Measurements from ENCODE around the gene TTC6.

Gene TTC6

GRCh38 chr14:37598747-37599506, 3.5 kb downstream of the TTC6 start:
- Histone ChIP-seq H3K9ac (no peak overlapping the region), H3K27ac (no peak overlapping the region), H3K4me2 (no peak overlapping the region), H2AFZ (ENCODE audit: low read depth) (no peak overlapping the region), H3K4me3 (IDR thresholded peaks at IDR 0.05; ENCODE audit: insufficient read depth, low read depth, low read length) (no peak overlapping the region), H4K20me1 (ENCODE audit: insufficient read depth) (no peaks in the 10 kb centered on the region), H3K79me2 (ENCODE audit: insufficient read depth, low read depth) (no peaks in the 10 kb centered on the region), H3K27me3 (ENCODE audit: insufficient read depth, low read depth) (no peaks in the 10 kb centered on the region), H3K36me3 (ENCODE audit: insufficient read depth) (no peaks in the 10 kb centered on the region), H3K4me1 (ENCODE audit: low read depth, poor library complexity, severe bottlenecking) (no peaks in the 10 kb centered on the region)
- no peak for TF ChIP-seq CTCF (conservative IDR thresholded peaks at IDR 0.05; ENCODE audit: low read depth, low read length)

GRCh38 chr14:37599507-37600368, 4.3 kb downstream of the TTC6 start:
- no peaks in the 10 kb centered on the region for H3K27me3 ChIP-seq (ENCODE audit: insufficient read depth, low read depth)
- H3K9ac ChIP-seq: no peak overlapping the region
- no peaks in the 10 kb centered on the region for H3K36me3 ChIP-seq (ENCODE audit: insufficient read depth)
- no peak overlapping the region for H2AFZ ChIP-seq (ENCODE audit: low read depth)
- H3K27ac ChIP-seq: no peak overlapping the region
- TF ChIP-seq CTCF (conservative IDR thresholded peaks at IDR 0.05; ENCODE audit: low read depth, low read length): no peak
- no peaks in the 10 kb centered on the region for H3K4me1 ChIP-seq (ENCODE audit: low read depth, poor library complexity, severe bottlenecking)
- no peaks in the 10 kb centered on the region for H4K20me1 ChIP-seq (ENCODE audit: insufficient read depth)
- H3K4me2 ChIP-seq: no peak overlapping the region
- no peak overlapping the region for H3K4me3 ChIP-seq (IDR thresholded peaks at IDR 0.05; ENCODE audit: insufficient read depth, low read depth, low read length)
- no peaks in the 10 kb centered on the region for H3K79me2 ChIP-seq (ENCODE audit: insufficient read depth, low read depth)

GRCh38 chr14:37600880-37601741, 5.7 kb downstream of the TTC6 start:
- Histone ChIP-seq H4K20me1 (ENCODE audit: insufficient read depth) (no peaks in the 10 kb centered on the region), H3K4me2 (no peak overlapping the region), H3K36me3 (ENCODE audit: insufficient read depth) (no peaks in the 10 kb centered on the region), H3K9ac (no peak overlapping the region), H3K4me3 (IDR thresholded peaks at IDR 0.05; ENCODE audit: insufficient read depth, low read depth, low read length) (no peak overlapping the region), H3K27ac (no peak overlapping the region), H3K27me3 (ENCODE audit: insufficient read depth, low read depth) (no peaks in the 10 kb centered on the region), H3K79me2 (ENCODE audit: insufficient read depth, low read depth) (no peaks in the 10 kb centered on the region), H2AFZ (ENCODE audit: low read depth) (no peak overlapping the region), H3K4me1 (ENCODE audit: low read depth, poor library complexity, severe bottlenecking) (no peaks in the 10 kb centered on the region)
- TF ChIP-seq CTCF (conservative IDR thresholded peaks at IDR 0.05; ENCODE audit: low read depth, low read length): no peak

GRCh38 chr14:37601865-37602264, 6.4 kb downstream of the TTC6 start:
- H3K4me3 ChIP-seq (IDR thresholded peaks at IDR 0.05; ENCODE audit: insufficient read depth, low read depth, low read length): no peak overlapping the region
- H2AFZ ChIP-seq (ENCODE audit: low read depth): no peak overlapping the region
- no peak overlapping the region for H3K9ac ChIP-seq
- no peak overlapping the region for H3K4me2 ChIP-seq
- no peaks in the 10 kb centered on the region for H3K36me3 ChIP-seq (ENCODE audit: insufficient read depth)
- H4K20me1 ChIP-seq (ENCODE audit: insufficient read depth): no peaks in the 10 kb centered on the region
- TF ChIP-seq CTCF (conservative IDR thresholded peaks at IDR 0.05; ENCODE audit: low read depth, low read length): no peak
- no peaks in the 10 kb centered on the region for H3K4me1 ChIP-seq (ENCODE audit: low read depth, poor library complexity, severe bottlenecking)
- H3K79me2 ChIP-seq (ENCODE audit: insufficient read depth, low read depth): no peaks in the 10 kb centered on the region
- no peaks in the 10 kb centered on the region for H3K27me3 ChIP-seq (ENCODE audit: insufficient read depth, low read depth)
- no peak overlapping the region for H3K27ac ChIP-seq

All from KMS-11 (cell line).